Bronchial epithelial cell (primary cell): ENCODE results near the gene ACY1. TPM values are rescaled to one million over a fixed set of nuclear protein-coding genes. Genes with fewer than 3 reads are reported as not detected.

Experiments used
- DNase-seq: peaks from one replicate; pipeline ENCODE4 v3.0.0-alpha.2; 2010; ENCODE audit warnings: low read depth
- FAIRE-seq: peaks from 2 replicates; lab custom pipeline; 2011; peaks lifted over from hg19 to GRCh38; lab: Jason Lieb, UNC
- H3K27me3 ChIP-seq: 2 replicates; pipeline ENCODE4 v1.5.1; 2011; ENCODE audit warnings: low read length; ENCODE audit not compliant: control insufficient read depth, insufficient read depth
- H3K36me3 ChIP-seq: 2 replicates; pipeline ENCODE4 v1.5.1; 2011; ENCODE audit warnings: low read length; ENCODE audit not compliant: control insufficient read depth, insufficient read depth
- H3K4me3 ChIP-seq: 2 replicates; pipeline ENCODE4 v1.5.1; 2011; ENCODE audit warnings: mild to moderate bottlenecking, low read depth, low read length, control low read depth
- CTCF ChIP-seq: IDR thresholded peaks from 2 replicates; pipeline ENCODE4 v1.5.1; 2011; ENCODE audit warnings: mild to moderate bottlenecking, moderate library complexity, low read length, control low read depth, inconsistent platforms; ENCODE audit not compliant: insufficient read depth, severe bottlenecking
- total RNA-seq: library from RNA; depleted of rRNA; stranded (reverse); fragments of >200 nt; gene quantifications from 2 replicates; pipeline ENCODE4 v1.2.1, GENCODE V29; 2014

ACY1 gene
- total RNA-seq, 1 donor from 2014 or later, result 69.2 TPM

DNA sequence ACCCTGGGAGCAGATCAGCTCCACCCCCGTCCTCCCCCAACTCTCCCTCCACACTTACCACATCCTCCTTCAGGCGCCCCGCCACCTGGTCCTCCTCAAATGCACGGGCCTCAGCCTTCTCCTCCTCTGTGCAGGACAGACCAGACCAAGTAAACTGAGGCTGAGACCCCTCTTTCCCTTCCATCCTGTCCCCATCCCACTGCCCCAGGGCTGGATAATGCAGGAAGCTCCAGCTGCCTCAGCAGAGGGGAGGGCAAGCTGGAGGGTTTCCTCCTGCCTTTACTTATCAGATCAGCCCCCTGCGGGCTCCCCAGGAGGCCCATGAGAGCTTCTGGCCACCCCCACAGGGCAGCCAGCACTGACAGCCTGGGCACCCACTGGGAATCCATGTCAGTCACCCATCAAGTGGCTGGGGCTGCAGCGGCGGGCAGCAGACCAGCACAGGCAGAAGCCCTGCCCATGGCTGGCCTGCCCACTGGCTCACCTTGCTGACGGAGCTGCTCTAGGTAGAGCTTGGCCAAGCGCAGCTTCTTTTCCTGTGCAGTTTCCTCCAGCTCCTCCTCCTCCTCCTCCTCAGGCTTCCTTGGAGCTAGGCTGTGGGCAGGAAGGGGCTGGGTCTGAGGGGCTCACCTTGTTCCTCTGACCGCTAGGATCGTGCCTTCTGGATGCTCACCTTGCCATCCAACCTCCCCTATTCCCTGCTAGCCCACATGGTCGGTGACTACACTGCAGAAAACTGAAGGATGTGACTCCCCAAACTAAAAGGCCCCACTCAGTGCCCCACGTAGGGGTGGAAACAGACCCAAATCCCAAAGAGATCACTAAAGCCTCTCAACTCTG, 45.5 kb upstream of the ACY1 start:
- Histone ChIP-seq H3K4me3 (no peak overlapping the region), H3K36me3 (peaks cover 43% of the 10 kb centered on the region), H3K27me3 (no peaks in the 10 kb centered on the region)
- DNase-seq, result no peak
- TF ChIP-seq CTCF, result no peak
- no peak for FAIRE-seq

DNA sequence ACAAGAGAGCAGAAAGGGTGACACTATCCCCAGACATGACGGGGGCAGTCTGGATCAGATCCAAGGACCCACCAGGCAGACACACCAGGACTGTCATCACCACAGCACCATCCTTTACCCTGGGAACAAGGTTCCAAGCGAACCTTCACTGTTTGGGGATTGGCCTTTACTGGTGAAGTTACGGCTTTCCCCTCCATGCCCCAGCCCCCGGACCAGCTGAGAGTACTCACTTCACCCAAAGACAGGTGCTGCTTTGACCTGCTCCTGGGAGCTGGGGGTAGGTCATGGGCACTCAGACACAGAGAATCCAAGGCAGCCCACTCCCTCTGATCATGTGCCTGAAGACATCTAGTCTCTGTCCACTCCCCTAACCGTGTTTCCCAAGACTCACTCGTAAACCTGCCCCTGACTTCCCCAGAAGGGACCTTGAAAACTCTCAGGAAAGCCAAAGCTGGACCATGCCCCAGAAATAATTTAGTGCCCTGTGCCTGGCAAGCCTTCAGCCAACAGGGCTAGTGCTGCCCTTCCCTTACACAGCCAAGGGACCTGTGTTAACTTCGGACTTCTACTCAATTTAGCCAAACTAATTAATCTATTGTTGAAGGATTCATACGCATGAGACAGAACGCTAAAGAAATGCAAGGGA, 44.4 kb upstream of the ACY1 start:
- no peak for TF ChIP-seq CTCF
- FAIRE-seq (no peak), DNase-seq (no peak)
- H3K27me3 ChIP-seq, result no peaks in the 10 kb centered on the region
- no peak overlapping the region for H3K4me3 ChIP-seq
- H3K36me3 ChIP-seq, result peaks cover 33% of the 10 kb centered on the region

- DNase-seq (no peak), FAIRE-seq (peak; percentile 96)
- Histone ChIP-seq H3K4me3 (peak overlapping the region; percentile 93), H3K36me3 (peaks cover 21% of the 10 kb centered on the region), H3K27me3 (no peaks in the 10 kb centered on the region)
- no peak for TF ChIP-seq CTCF
These were observed 42.5 kb upstream of the ACY1 start for GRCh38 chr3:51940648-51941462.

DNA sequence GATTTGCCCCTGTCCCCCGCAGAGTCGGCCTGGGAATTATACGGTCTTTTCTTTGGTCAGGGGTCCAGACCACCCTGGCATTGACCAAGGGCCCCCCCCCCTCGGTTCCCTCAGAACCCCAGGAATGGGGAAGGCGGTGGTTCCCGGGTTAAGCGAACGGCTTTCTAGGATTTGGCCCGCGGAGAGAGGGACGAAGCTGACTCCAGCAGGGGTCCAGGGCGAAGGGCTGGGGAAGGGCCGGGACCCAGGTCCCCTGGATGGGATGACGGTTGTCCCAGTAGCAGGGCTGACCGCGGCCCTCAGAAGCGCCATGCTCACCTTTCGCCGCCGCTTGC, 41.9 kb upstream of the ACY1 start:
- DNase-seq, result no peak
- H3K27me3 ChIP-seq, result no peaks in the 10 kb centered on the region
- TF ChIP-seq CTCF, result no peak
- H3K4me3 ChIP-seq, result peak overlapping the region; percentile 93
- H3K36me3 ChIP-seq, result peaks cover 17% of the 10 kb centered on the region
- no peak for FAIRE-seq

DNA sequence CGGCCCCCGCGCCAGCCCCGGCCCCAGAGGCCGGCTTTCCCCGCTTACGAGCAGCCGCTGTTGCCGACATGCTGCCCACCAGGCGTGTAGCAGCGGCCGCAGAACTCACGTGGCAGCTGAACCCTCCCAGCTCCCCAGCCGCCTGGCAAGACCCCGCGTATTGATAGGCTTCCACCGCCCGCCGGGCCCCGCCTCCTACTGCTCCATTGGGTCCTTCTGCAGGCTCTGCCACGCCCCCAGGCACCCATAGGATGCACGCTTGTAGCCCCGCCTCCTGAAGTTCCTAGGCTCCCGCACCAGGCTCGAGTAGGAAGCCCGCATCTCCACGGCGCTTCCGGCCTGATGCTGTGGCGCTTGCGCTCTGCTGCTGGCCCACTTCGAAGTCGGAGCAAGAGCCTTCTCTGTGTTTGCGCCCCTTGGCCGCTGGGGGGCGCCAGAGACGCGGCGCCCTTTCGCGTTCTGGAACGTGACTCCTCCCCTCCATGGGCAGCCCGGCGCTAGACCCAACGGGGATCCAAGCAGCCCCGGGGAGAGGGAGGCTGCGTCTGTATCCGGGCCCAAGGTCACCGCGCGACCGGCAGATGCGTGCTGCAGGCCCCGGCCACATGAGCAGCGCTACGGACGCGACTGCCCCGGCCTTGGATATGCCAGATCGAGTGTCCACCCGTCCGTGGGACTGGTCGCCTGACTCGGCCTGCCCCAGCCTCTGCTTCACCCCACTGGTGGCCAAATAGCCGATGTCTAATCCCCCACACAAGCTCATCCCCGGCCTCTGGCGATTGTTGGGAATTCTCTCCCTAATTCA, 41.3 kb upstream of the ACY1 start, which contains the start of the genes PARP3 and RRP9:
PARP3 (plus strand) TSS at position 566 of the 805 bp plus-strand sequence. CDS start 993 bp downstream, outside the sequence.
RRP9 (minus strand) TSS at position 107 of the 805 bp plus-strand sequence; CDS start at position 70, 37 bp downstream.
- DNase-seq (peak; percentile 99), FAIRE-seq (peak; percentile 94)
- Histone ChIP-seq H3K27me3 (no peaks in the 10 kb centered on the region), H3K4me3 (peak within 1 kb of the TSS; percentile 93), H3K36me3 (peaks cover 15% of the 10 kb centered on the region)
- TF ChIP-seq CTCF, result peak; percentile 100
